Measurements from ENCODE around the gene FNDC3B.

Gene FNDC3B

DNA sequence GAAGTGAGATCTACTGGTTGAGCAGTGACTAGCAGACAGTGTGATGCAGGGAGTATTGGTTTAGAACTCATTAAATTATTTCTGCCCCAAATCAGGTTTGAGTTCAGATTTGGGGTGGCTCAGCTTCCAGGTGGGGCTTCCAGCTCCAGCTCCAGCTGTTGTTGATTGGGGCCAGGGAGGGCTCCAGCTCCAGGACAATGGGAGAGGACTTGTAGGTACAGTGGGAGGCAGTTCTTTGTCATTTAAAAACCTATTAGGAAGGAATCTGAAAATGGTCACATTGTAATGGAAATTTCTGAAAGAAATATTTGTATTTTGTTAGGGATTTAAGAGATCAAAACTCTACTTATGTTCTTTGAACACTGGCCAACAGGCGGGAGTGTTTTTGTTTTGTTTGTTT, 97.0 kb downstream of the FNDC3B start:
- no peak overlapping the region for H3K4me3 ChIP-seq (ENCODE audit: low read depth, low read length)
- TF ChIP-seq, protein P1, sequence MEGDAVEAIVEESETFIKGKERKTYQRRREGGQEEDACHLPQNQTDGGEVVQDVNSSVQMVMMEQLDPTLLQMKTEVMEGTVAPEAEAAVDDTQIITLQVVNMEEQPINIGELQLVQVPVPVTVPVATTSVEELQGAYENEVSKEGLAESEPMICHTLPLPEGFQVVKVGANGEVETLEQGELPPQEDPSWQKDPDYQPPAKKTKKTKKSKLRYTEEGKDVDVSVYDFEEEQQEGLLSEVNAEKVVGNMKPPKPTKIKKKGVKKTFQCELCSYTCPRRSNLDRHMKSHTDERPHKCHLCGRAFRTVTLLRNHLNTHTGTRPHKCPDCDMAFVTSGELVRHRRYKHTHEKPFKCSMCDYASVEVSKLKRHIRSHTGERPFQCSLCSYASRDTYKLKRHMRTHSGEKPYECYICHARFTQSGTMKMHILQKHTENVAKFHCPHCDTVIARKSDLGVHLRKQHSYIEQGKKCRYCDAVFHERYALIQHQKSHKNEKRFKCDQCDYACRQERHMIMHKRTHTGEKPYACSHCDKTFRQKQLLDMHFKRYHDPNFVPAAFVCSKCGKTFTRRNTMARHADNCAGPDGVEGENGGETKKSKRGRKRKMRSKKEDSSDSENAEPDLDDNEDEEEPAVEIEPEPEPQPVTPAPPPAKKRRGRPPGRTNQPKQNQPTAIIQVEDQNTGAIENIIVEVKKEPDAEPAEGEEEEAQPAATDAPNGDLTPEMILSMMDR (IDR thresholded peaks at IDR 0.05; ENCODE audit: low read depth, low read length) = no peak
- TF ChIP-seq MYC (IDR thresholded peaks at IDR 0.05; ENCODE audit: low read depth, low read length) = no peak
- no peak for TF ChIP-seq POLR2A (IDR thresholded peaks at IDR 0.05; ENCODE audit: extremely low read depth, insufficient read length)
- TF ChIP-seq MAX (IDR thresholded peaks at IDR 0.05; ENCODE audit: low read depth, low read length) = no peak
- DNase-seq (ENCODE audit: low read depth) = no peak

GRCh38 chr3:172137287-172138192, 98.2 kb downstream of the FNDC3B start:
- H3K4me3 ChIP-seq (ENCODE audit: low read depth, low read length) = no peak overlapping the region
- TF ChIP-seq, protein P1 (IDR thresholded peaks at IDR 0.05; ENCODE audit: low read depth, low read length) = no peak
- TF ChIP-seq MAX (IDR thresholded peaks at IDR 0.05; ENCODE audit: low read depth, low read length) (no peak), POLR2A (IDR thresholded peaks at IDR 0.05; ENCODE audit: extremely low read depth, insufficient read length) (no peak), MYC (IDR thresholded peaks at IDR 0.05; ENCODE audit: low read depth, low read length) (no peak)
- no peak for DNase-seq (ENCODE audit: low read depth)

GRCh38 chr3:172138193-172138537, 98.8 kb downstream of the FNDC3B start:
- no peak for TF ChIP-seq POLR2A (IDR thresholded peaks at IDR 0.05; ENCODE audit: extremely low read depth, insufficient read length)
- TF ChIP-seq MAX (IDR thresholded peaks at IDR 0.05; ENCODE audit: low read depth, low read length) = no peak
- no peak for TF ChIP-seq MYC (IDR thresholded peaks at IDR 0.05; ENCODE audit: low read depth, low read length)
- TF ChIP-seq, protein P1 (IDR thresholded peaks at IDR 0.05; ENCODE audit: low read depth, low read length) = no peak
- H3K4me3 ChIP-seq (ENCODE audit: low read depth, low read length) = no peak overlapping the region
- DNase-seq (ENCODE audit: low read depth) = no peak

DNA sequence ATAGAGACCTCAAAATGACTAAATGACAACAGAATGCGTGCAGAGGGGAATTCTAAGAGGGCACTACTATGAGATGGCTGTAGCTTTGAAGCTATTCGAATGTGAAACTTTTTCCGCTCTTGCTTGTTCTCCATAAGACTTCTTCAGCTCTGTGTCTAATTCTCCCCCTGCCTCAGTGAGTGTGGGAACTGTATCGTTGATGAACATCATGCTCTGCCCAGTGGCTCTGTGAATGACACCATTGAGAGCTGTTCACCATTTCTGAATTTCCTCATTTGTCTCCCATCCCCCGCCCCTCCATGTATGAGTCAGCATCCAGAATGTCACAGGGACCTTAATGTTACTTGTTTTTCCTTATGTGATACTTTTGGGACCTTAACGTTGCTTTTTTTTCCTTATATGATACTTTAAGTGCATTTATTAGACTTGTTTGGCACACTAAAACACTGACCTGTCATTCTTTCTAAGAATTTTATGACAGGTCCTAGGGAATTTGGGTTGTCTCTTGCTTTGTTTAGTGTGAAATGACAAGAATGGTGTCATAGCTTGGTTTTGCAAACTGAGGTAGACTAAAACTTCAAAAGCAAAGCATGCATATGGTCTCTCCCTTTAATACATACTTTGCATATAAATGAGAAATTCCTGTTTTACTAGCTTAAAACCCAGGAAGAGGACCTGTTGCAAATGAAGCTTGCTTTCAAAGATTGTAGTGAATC, 99.6 kb downstream of the FNDC3B start:
- no peak for TF ChIP-seq POLR2A (IDR thresholded peaks at IDR 0.05; ENCODE audit: extremely low read depth, insufficient read length)
- TF ChIP-seq MYC (IDR thresholded peaks at IDR 0.05; ENCODE audit: low read depth, low read length) = no peak
- TF ChIP-seq MAX (IDR thresholded peaks at IDR 0.05; ENCODE audit: low read depth, low read length) = no peak
- TF ChIP-seq, protein P1 (IDR thresholded peaks at IDR 0.05; ENCODE audit: low read depth, low read length) = no peak
- DNase-seq (ENCODE audit: low read depth) = peak; percentile 86
- H3K4me3 ChIP-seq (ENCODE audit: low read depth, low read length) = no peak overlapping the region

GRCh38 chr3:172139528-172140276, 100.3 kb downstream of the FNDC3B start:
- no peak for DNase-seq (ENCODE audit: low read depth)
- H3K4me3 ChIP-seq (ENCODE audit: low read depth, low read length) = no peak overlapping the region
- TF ChIP-seq, protein P1 (IDR thresholded peaks at IDR 0.05; ENCODE audit: low read depth, low read length) = no peak
- TF ChIP-seq POLR2A (IDR thresholded peaks at IDR 0.05; ENCODE audit: extremely low read depth, insufficient read length) (no peak), MYC (IDR thresholded peaks at IDR 0.05; ENCODE audit: low read depth, low read length) (no peak), MAX (IDR thresholded peaks at IDR 0.05; ENCODE audit: low read depth, low read length) (no peak)
